ENCODE measurements around the gene PPP1R36.
"Not testable (repeated sequence)": the region's sequence is repeated elsewhere in the genome, so short reads cannot be mapped to it uniquely, and the experiment has no call there.

PPP1R36 gene

GRCh38 chr14:64569138-64569631, 19.4 kb downstream of the PPP1R36 start:
- DNase-seq = no peak

GRCh38 chr14:64569646-64570045, 19.9 kb downstream of the PPP1R36 start:
- not testable (repeated sequence) for DNase-seq

- no peak for DNase-seq
Measured at GRCh38 chr14:64572386-64573104, 22.8 kb downstream of the PPP1R36 start.

- DNase-seq = no peak
Measured at GRCh38 chr14:64573109-64573508, 23.3 kb downstream of the PPP1R36 start.

DNA sequence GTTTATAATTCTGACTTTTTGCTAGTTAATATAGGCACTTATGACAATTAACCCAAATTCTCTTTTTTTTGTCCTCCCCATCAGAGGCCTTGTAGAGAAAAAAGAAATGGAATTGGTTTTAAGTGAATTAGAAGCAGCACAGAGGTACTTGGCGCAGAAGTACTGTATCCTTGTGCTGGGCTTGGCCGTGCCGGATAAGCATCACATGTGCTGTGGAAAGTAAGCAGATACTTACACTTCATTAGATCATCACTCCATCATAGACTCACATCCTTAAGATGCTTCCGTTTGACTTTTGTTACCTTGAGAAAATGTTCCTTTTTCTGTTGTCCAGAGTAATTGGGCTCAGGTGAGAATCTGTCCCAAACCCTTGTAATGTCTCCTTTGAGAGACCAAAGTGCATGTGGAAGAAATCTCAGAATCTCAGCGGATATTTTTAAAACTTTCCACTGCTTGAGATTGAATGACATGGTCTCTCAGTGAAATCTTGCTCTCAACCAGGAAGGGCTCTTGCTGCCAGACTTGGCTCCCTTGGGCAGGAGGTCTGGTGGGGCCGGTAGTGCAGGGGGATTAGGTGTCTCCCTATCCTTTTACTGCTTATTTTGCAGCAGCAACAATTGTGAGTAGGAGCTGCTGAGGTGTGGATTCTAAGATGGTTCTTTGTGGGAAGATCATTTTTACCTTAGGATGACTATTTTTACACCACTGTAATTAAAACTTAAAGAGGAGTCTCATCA, 24.8 kb downstream of the PPP1R36 start:
- DNase-seq = no peak

DNA sequence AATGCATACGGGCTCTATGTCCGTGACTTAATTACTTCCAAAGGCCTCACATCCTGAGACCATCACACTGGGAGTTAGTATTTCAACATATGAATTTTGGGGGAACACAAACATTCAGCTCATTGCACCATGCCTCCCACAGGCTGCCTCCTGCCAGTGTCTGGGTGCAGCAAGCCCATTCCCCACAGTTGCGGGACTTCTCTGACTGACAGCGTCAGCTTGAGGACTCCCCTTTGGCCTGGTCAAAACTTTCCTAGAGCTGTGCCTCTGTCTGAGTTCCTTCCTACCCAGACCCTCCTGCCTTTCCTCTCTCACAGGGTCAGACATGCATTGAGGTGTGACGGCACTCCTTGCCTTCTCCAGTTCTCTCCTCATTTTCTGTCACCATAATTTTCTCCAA, 27.4 kb downstream of the PPP1R36 start:
- DNase-seq = no peak

DNA sequence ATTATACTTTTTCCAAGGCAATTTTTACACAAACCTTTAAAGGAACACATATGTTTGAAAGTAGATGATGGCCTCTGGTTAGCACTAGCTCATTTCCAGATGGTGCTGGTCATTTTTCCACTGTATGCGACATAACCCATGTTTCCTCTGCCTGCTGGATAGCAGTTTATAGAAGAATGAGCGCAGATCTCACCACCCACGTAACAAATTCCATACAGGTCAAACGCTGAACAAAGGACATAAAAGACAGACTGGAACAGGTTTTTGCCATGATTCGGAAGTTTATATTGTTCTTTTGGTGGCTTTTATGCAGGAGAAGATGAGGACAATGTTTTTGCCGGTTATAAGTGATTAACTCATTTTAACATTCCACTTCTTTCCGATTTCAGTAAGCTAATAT, 30.7 kb downstream of the PPP1R36 start:
- DNase-seq = no peak

DNA sequence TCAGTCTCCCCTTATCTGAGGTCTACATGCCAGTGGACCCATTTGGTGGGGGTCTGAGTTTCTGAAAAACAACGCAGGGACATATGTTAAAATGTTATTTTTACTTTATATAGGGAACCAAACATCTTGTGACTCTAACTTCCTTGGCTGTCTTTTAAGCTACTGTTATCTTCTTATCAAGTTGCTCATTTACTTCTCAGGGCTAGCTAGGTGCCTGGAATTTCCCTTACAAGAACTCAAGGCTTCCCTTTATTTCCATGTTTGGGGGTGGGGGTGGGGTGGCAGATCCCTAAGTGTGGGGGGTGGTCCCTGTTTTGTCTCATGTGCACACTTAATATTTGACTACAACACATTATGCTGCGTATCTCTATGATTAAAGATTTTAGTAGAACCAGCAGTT, 31.6 kb downstream of the PPP1R36 start:
- no peak for DNase-seq

DNA sequence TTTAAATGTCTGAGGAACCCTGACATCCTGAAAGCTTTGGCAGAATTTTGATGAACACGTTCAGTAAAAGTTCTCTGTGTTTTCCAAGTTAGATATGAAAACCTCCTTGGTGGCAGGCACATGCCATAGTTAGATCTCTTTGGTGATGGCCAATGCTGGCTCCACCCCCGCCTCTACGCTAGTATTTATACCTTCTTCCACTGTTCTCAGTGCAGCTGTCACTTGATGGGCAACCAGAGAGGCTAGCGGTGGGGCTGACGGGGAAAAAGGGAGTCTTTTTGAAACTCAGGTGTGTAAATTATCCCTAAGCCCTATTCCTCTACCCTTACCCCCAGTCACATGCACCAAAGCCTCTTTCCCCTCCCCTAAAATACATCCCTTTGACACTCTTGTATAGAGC, 32.1 kb downstream of the PPP1R36 start:
- no peak for DNase-seq

DNA sequence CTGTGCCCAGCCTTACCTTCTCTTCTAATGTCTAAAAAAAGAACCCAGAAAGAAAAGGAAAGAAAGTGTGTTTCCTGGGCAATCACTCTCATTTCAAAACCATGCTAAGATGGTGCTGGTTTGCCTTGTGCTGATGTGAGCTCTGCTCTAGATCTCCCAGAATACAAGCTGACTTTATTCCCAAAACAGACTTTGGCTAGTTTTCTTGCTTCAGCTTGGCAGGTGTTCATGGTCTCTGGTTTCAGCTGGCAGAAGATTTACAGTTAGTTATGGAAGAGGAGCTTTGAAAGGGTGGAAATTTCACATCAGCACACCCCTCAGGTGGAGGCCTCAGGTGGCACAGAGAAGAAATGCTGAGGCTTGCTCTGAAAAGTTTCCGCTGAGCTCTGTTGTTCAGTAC, 34.4 kb downstream of the PPP1R36 start:
- no peak for DNase-seq

DNA sequence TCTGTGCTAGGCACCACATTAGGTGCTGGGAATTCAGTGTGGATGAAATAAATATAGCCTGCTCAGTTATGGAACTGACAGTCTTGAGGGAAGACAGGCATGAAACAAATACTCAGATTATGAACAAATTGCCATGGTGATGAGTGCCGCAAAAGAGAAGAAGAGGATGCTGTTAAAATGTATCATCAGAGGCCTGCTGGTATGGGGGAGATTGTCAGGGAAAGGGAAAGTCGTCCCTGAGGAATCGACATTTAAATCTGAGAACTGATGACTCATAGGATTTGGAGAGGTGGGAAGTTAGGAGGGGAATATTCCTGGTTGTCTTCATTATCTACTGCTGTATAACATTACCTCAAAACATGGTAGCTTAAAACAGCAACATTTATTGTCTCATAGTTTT, 42.0 kb downstream of the PPP1R36 start:
- no peak for DNase-seq

GRCh38 chr14:64594438-64594837, 44.7 kb downstream of the PPP1R36 start:
- no peak for DNase-seq

DNA sequence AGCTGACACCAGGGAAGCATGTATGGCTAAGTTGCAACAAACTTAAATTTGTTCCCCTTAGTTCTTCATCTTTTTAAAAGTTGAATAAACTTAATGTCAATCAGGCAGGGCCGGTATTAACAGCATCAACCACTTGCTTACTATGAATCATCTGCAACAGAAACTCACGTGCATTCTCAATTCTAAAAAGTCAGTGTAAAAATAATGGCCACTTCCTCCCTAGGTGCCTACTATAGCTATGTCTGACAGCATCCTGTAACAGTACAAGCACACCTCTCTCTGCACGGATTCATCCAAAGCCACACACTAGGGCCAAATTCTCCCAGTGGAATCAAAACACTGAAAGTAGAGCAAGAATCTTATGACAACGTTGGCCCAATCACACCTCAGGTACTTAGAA, 48.6 kb downstream of the PPP1R36 start:
- no peak for DNase-seq

DNA sequence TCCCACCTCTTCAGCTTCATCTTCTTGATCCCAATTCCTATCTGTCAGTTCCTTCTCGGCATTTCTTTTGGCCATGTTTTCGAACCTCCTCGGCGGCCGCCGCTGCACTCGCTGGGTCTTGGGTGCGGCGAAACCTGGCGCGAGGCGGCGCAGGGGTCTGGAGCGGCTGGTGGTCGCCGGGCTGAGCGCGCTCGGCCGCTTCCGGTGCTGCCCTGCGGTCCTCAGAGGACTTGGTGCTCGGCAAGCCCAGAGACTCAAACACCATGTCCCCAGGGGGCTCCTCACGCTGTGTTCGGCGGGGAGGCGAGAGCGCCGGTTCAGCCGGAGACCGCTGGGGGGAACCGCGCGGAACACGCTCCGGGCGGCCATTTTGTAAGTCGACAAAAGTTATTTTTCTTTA, 51.8 kb downstream of the PPP1R36 start:
- DNase-seq = no peak

- DNase-seq = no peak
Measured at GRCh38 chr14:64602826-64603225, 53.1 kb downstream of the PPP1R36 start.

- no peak for DNase-seq
Measured at GRCh38 chr14:64604001-64604400, 54.2 kb downstream of the PPP1R36 start.

DNA sequence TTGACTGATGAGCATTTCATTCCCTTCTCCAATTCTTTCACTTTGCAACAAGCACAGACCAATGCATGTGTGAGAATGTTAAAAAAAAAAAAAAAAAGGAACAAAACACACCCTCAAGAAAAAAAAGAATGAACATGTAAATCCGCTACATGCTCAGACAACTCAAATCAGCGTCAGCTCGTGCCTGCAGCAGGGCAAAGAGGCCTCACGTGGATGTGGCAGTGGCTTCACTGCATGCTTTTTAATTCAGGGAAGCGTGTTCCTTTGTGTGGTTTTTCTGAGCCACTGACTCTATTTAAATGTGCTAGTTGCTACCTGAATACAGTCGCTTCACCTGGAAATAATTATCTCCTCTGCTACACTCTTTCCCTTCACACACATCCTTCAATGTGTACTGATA, 55.1 kb downstream of the PPP1R36 start:
- DNase-seq = no peak

DNA sequence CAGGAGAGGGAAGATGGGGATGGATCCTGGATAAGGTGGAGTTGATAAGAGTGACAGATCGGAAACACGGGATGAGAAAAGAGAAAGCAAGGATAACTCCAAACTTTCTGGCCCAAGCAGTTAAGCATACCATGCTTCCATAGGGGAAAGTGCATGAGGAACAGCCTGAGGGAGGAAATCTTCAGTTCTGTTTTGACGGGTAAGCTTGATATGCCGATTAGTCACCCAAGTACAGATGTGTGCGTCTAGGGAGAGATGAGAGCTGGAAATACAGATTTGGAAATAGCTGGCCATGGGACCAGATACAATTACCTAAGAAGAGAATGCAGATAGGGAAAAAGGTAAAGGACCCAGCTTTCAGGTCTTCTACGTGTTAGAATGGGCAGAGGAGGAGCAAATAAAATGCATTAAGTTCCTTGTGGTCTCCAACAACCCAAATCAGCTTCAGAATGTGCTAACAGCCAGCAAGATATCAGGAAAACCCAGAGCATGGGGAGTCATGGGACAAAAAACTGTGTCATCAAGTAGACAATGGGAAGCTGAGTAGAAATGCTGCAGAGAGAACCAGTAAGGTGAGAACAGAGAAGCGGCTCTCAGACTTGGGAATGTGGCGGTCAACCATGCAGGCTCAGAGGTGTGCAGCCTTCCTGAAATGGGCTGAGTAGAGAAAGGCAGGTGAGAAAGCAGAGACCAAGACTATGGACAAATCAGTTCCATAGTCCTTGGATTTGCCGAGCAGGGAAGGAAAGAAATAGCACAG, 56.3 kb downstream of the PPP1R36 start:
- no peak for DNase-seq

- DNase-seq = no peak
Measured at GRCh38 chr14:64610049-64610746, 60.4 kb downstream of the PPP1R36 start.

DNA sequence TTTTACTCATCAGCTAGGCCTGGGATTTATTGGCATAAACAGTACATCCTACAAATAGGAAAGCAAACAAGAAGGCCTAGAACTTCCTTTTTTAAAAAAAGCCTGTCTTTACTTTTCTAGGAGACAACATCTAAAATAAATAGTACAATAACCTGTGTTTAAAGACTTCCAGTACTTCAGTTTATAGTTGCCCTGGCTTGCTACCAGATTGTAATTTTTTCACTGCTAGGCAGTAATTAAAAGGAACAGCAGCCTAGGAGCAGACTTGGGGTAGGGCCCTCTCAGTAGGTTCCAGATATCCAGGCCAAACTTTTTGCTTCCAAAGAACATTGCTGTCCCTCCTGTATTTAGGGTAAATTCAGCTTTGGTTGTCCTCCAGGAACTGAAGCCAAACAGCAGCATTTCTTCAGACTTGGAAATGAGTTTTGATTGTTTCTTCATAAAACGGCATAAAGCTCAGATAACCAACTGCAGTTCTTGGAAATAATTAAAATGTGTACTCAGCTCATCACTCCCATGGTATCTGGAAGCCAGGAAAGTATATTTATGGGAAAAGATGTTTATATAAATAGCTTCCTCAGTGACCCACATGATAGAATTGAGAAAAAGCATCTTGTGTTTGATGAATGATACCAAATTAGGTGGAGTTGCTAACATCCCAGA, 61.7 kb downstream of the PPP1R36 start:
- no peak for DNase-seq

DNA sequence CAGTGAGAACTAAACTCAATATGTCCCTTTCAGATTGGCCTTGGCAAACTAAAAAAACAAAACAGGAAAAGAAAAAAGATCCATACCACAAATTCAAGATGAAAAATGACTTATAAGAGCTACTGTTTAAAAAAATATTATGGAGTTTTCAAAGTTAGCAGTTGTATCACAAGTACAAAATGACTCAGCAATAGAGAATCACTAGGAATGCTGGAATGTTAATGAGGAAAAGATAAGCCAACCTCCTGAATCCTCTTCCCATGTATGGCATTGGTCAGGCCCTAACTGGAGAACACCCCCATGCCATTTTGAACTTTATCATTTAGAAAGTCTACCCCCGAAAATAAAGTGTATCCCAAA, 62.2 kb downstream of the PPP1R36 start:
- DNase-seq = no peak

GRCh38 chr14:64612971-64613666, 63.4 kb downstream of the PPP1R36 start:
- no peak for DNase-seq
